Glutamatergic neuron (in vitro differentiated cells): Measurements from ENCODE around the gene MPHOSPH9. TPM values are rescaled to one million over a fixed set of nuclear protein-coding genes. Genes with fewer than 3 reads are reported as not detected.

Experiments used
- DNase-seq: peaks from one replicate; pipeline ENCODE4 v3.0.0; 2022
- H3K27ac Mint-ChIP-seq: one replicate; pipeline ENCODE4 v1.8.0; 2020; ENCODE audit warnings: mild to moderate bottlenecking, mixed read lengths, inconsistent platforms; ENCODE audit not compliant: unreplicated experiment
- H3K27me3 Mint-ChIP-seq: one replicate; pipeline ENCODE4 v1.8.0; 2020; ENCODE audit warnings: mild to moderate bottlenecking, moderate library complexity, mixed read lengths, inconsistent platforms; ENCODE audit not compliant: unreplicated experiment
- H3K36me3 Mint-ChIP-seq: one replicate; pipeline ENCODE4 v1.8.0; 2020; ENCODE audit warnings: mild to moderate bottlenecking, mixed read lengths, inconsistent platforms; ENCODE audit not compliant: unreplicated experiment
- H3K4me1 Mint-ChIP-seq: one replicate; pipeline ENCODE4 v1.8.0; 2020; ENCODE audit warnings: mild to moderate bottlenecking, low read depth, mixed read lengths, inconsistent platforms; ENCODE audit not compliant: unreplicated experiment
- H3K4me3 Mint-ChIP-seq: one replicate; pipeline ENCODE4 v1.8.0; 2020; ENCODE audit warnings: mild to moderate bottlenecking, mixed read lengths, inconsistent platforms; ENCODE audit not compliant: unreplicated experiment
- H3K9me3 Mint-ChIP-seq: one replicate; pipeline ENCODE4 v1.8.0; 2020; ENCODE audit warnings: mild to moderate bottlenecking, moderate library complexity, mixed read lengths, inconsistent platforms; ENCODE audit not compliant: unreplicated experiment
- total RNA-seq: library from RNA; stranded (reverse); fragmentation: NEBNext Ultra II Directional; extraction: Animal tissue kit (Norgen Biotek cat#: 25700); gene quantifications from one replicate; pipeline ENCODE4 v1.2.1, GENCODE V29; 2021; ENCODE audit not compliant: unreplicated experiment
- TF ChIP-seq, protein P1 (sequence below): fragments of 200-600 bp; sonication (generic); IDR thresholded peaks from one replicate; pipeline ENCODE4 v1.5.0; 2021; ENCODE audit not compliant: partially characterized antibody, unreplicated experiment

MPHOSPH9 gene
- total RNA-seq, 1 donor from 2014 or later, result 38.4 TPM

GRCh38 chr12:123153906-123154305 lies 79.0 kb downstream of the MPHOSPH9 start:
- Mint-ChIP-seq H3K36me3 (no peaks in the 10 kb centered on the region), H3K4me1 (peaks cover 8% of the 10 kb centered on the region), H3K4me3 (no peak overlapping the region), H3K27me3 (peaks cover 14% of the 10 kb centered on the region), H3K27ac (no peak overlapping the region), H3K9me3 (peaks cover 5% of the 10 kb centered on the region)
- DNase-seq, result no peak
- TF ChIP-seq, protein P1, sequence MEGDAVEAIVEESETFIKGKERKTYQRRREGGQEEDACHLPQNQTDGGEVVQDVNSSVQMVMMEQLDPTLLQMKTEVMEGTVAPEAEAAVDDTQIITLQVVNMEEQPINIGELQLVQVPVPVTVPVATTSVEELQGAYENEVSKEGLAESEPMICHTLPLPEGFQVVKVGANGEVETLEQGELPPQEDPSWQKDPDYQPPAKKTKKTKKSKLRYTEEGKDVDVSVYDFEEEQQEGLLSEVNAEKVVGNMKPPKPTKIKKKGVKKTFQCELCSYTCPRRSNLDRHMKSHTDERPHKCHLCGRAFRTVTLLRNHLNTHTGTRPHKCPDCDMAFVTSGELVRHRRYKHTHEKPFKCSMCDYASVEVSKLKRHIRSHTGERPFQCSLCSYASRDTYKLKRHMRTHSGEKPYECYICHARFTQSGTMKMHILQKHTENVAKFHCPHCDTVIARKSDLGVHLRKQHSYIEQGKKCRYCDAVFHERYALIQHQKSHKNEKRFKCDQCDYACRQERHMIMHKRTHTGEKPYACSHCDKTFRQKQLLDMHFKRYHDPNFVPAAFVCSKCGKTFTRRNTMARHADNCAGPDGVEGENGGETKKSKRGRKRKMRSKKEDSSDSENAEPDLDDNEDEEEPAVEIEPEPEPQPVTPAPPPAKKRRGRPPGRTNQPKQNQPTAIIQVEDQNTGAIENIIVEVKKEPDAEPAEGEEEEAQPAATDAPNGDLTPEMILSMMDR, result no peak

GRCh38 chr12:123152833-123153232 lies 80.1 kb downstream of the MPHOSPH9 start:
- Mint-ChIP-seq H3K27ac (no peak overlapping the region), H3K9me3 (peaks cover 9% of the 10 kb centered on the region), H3K27me3 (peaks cover 21% of the 10 kb centered on the region), H3K4me1 (peaks cover 8% of the 10 kb centered on the region), H3K36me3 (peaks cover 5% of the 10 kb centered on the region), H3K4me3 (no peak overlapping the region)
- DNase-seq, result no peak
- TF ChIP-seq, protein P1, result no peak

GRCh38 chr12:123151457-123152454 lies 81.2 kb downstream of the MPHOSPH9 start:
- H3K36me3 Mint-ChIP-seq, result peaks cover 9% of the 10 kb centered on the region
- DNase-seq, result peak; percentile 31
- peaks cover 8% of the 10 kb centered on the region for H3K4me1 Mint-ChIP-seq
- no peak overlapping the region for H3K27ac Mint-ChIP-seq
- TF ChIP-seq, protein P1, result no peak
- peak overlapping the region; percentile 85 for H3K4me3 Mint-ChIP-seq
- H3K27me3 Mint-ChIP-seq, result peaks cover 21% of the 10 kb centered on the region
- H3K9me3 Mint-ChIP-seq, result peaks cover 9% of the 10 kb centered on the region

DNA sequence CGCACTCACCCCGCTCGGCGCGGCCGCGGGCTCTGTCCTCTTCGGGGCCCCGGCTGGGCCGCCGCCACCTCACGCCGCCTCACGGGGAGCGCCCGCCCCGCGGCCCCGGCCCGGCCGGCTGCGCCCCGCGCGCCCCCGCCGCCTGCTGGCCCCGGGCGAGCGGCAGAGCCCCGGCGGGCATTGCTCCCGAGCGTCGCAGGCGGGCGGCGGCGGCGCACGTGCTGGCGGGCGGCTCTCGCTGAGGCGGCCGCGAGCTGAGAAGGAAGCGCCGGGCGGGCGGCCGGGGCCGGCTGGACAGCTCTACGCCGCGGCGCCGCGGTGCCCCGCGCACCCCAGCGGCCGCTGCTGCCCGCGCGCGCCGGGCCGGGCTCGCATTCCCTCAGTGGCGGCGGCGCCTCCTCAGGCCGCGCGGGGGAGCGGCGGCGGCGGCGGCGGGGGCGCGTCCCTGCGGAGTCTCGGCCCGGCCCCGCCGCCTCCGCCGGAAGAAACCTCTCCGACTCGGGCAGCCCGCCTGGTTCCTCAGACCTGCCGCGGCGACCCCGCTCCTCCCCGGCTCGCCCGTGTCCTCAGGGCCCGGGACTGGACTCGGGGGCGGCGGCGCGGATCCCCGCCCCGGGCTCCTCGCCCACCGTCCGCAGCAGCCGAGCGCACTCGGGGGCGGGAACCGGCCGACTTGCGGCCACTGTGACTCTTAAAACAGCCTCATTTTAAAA lies 82.0 kb downstream of the MPHOSPH9 start, which contains the start of gene PITPNM2:
Gene PITPNM2 (minus strand): TSS at position 347 of the 713 bp plus-strand sequence. CDS start 116,500 bp downstream, outside the sequence.
- Mint-ChIP-seq H3K4me3 (peak within 1 kb of the TSS; percentile 85), H3K9me3 (peaks cover 9% of the 10 kb centered on the region), H3K27me3 (peaks cover 21% of the 10 kb centered on the region), H3K4me1 (peaks cover 8% of the 10 kb centered on the region), H3K36me3 (peaks cover 9% of the 10 kb centered on the region), H3K27ac (peak within 1 kb of the TSS; percentile 43)
- TF ChIP-seq, protein P1, result no peak
- DNase-seq, result peak; percentile 67
